Endothelial cell of hepatic sinusoid (primary cell): ENCODE data around the gene CTDSP1.

Source experiments
- in situ Hi-C: cut with HindIII; loops from 2 replicates; pipeline ENCODE4 v1.10.0; 2017; ENCODE audit warnings: low sequenced_read_pairs

The CTDSP1 gene

DNA sequence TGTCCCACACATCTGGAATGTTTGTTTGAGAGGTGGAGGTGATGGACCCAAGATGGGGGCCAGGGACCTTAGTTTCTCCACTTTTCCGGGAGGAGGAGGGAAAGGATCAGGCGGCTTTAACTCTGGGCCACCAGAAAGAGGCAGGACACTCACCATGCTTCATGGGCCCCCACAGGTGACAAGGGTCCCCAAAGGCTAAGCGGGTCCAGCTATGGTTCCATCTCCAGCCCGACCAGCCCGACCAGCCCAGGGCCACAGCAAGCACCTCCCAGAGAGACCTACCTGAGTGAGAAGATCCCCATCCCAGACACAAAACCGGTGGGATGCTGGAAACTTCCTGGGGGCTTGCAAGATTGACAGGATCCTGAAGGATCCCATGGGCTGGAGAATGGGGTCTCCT lies 16.9 kb upstream of the CTDSP1 start:
- in situ Hi-C loops, result no loop called here

DNA sequence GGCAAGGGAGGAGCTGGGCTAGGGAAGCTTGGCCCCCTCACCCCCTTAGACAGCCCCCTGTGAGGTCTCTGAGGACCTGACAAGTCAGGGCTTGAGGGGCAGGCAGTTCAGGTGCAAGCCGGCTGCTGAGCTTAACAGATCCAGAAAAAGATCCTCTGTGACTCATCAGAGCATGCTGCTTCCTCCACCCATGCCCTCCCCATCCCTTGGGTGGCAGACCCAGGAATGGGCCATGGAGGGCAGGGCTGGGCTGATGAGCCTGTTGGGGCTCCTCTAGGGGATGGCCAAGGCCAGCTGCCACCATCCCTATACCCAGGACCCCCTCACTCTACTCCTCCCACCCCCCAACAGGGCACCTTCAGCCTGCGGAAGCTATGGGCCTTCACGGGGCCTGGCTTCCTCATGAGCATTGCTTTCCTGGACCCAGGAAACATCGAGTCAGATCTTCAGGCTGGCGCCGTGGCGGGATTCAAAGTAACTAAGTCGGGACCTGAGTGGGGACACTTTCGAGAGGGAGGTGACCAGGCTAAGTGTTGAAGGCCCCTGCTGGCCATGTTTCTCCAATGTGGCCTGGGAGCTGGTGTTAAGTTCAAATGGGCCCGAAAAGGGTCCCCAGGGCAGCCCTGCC lies 15.7 kb upstream of the CTDSP1 start:
- in situ Hi-C loops, result no loop called here

DNA sequence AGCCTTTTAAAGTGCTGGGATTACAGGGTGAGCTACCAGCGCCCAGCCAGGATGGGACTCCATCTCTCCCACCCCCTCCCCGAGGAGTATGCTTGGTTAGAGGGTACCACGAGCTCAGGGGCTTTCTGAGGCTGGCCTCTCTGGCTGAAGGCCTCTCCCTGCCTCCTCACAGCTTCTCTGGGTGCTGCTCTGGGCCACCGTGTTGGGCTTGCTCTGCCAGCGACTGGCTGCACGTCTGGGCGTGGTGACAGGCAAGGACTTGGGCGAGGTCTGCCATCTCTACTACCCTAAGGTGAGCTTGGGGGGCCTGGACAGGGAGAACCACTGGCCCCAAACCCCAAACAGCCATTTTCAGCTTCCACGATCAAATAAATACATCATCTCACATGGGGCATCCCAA lies 14.7 kb upstream of the CTDSP1 start:
- in situ Hi-C loops, result no loop called here

DNA sequence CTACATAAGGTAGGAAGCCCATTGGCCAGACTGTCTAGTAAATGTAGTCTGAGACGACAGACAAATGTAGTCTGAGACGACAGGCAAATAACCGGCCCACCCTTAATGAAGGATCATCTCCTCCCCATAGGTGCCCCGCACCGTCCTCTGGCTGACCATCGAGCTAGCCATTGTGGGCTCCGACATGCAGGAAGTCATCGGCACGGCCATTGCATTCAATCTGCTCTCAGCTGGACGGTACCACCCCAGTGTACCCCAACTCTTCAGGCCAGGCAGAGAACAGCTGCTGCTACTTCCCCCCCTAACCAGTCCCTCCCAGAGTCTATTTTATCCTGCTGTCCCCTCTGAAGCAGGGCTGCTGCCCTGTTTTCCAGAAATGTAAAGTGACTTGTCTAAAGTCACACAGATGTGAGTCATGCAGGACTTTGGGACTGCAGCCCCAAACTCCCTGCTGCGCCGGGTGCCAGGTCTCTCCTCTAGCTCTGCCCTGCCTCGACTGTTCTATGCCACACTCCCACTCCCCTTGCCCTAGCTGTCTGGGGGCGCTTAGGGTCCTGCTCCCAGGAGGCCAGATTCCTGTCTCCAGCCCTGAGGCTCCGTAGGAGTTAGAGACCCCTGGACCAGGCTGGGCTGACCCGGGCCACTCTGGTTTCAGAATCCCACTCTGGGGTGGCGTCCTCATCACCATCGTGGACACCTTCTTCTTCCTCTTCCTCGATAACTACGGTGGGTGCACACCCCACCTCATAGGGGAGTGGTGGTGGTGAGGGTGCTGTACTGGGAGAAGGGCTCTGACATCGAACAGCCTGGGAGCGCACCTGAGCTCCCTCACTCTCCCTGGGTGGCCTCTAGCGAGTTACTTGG lies 12.9 kb upstream of the CTDSP1 start:
- in situ Hi-C loops, result no loop called here

DNA sequence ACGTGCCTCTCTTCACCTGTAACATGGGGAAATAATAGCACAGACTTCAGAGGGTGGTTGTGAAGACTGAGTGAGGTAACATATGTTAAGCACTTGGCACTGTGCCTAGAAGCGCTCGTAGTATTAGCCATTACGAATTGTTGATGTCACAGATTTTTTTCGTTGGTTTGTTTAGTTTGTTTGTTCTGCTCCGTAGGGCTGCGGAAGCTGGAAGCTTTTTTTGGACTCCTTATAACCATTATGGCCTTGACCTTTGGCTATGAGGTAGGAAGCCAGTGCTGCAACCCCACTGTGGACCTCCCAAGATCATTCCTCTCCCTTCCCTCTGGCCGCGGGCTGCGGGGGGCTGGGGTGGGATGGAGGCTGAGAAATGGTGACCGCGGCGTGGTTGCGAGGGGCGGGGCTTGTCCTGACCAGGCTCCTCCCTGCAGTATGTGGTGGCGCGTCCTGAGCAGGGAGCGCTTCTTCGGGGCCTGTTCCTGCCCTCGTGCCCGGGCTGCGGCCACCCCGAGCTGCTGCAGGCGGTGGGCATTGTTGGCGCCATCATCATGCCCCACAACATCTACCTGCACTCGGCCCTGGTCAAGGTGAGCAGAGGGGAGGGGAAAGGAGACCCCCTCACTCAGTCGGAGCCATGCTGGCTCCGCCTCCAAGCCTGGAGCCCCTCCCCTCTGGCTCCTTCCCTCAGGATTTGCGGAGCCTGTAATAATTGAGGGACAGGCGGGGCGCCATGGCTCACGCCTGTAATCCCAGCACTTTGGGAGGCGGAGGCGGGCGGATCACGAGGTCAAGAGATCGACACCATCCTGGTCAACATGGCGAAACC lies 12.1 kb upstream of the CTDSP1 start:
- in situ Hi-C loops, result no loop called here

DNA sequence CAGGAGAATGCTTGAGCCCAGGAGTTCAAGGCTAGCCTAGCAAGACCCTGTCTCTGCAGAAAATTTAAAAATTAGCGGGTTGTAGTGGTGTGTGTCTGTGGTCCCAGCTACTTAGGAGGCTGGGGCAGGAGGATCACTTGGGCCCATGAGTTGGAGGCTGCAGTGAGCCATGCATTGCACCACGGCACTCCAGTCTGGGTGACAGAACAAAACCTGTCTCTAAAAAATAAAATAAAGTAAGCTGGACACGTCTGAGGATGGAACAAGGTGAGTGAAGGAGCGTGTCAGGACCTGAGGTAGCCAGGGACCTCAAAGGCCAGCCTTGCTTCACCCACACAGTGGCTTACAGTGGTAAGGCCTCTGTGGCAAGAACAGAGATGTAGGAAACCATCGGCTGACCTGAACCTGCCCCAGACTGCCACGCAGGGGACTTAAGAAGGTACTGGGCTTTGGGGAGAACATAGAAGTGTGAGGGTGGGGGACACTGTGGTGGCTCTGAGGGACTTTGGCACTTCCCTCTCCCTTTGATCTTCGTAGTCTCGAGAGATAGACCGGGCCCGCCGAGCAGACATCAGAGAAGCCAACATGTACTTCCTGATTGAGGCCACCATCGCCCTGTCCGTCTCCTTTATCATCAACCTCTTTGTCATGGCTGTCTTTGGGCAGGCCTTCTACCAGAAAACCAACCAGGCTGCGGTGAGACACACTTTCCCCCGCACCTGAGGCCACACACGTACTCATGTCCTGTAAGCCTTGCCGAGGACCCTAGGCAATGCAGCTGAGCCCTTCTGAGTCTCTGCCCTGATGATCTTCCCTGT lies 10.1 kb upstream of the CTDSP1 start:
- in situ Hi-C loops, result no loop called here

DNA sequence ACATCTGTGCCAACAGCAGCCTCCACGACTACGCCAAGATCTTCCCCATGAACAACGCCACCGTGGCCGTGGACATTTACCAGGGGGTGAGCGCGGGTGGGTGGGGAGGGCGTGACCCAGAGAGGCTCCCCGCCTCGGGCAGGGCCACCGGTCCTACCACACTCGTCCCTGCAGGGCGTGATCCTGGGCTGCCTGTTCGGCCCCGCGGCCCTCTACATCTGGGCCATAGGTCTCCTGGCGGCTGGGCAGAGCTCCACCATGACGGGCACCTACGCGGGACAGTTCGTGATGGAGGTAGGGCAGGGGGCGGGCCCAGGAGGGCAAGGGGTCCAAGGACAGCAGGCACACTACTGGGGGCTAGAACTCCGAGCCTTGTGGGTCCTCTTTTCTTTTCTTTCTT lies 8.5 kb upstream of the CTDSP1 start:
- in situ Hi-C loops, result no loop called here

DNA sequence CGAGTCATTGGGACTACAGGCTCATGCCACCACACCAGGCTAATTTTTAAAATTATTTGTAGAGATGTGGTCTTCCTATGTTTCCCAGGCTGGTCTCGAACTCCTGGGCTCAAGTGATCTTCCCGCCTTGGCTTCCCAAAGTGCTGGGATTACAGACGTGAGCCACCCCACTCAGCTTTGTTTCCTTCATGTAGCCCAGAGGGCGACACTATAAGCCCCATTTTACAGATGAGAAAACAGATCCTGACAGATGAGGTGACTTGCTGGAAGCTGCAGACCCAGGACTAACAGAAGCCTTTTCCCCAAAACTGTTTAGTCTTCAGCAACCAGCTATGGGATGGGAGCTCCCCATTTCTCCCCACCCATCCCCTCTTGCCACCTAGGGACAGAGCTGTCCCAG lies 7.2 kb upstream of the CTDSP1 start:
- in situ Hi-C loops, result no loop called here

DNA sequence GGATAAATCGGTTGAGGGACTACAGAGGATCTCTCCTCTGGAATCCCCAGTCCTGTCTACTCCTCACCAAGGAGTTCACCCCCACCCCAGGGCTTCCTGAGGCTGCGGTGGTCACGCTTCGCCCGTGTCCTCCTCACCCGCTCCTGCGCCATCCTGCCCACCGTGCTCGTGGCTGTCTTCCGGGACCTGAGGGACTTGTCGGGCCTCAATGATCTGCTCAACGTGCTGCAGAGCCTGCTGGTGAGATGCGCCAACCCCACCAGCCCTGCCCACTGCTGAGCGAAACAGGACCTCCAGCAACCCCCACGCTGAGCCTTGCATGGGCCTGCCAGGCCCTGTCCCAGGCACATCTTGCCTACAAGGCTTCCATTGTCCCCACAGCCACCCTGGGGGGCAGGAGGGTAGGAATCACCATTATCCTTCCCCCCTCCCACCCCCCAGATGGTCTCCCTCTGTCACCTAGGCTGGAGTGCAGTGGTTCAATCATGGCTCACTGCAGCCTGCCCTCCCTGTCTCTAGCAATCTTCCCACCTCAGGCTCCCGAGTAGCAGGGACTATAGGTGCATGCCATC lies 6.7 kb upstream of the CTDSP1 start:
- in situ Hi-C loops, result no loop called here

DNA sequence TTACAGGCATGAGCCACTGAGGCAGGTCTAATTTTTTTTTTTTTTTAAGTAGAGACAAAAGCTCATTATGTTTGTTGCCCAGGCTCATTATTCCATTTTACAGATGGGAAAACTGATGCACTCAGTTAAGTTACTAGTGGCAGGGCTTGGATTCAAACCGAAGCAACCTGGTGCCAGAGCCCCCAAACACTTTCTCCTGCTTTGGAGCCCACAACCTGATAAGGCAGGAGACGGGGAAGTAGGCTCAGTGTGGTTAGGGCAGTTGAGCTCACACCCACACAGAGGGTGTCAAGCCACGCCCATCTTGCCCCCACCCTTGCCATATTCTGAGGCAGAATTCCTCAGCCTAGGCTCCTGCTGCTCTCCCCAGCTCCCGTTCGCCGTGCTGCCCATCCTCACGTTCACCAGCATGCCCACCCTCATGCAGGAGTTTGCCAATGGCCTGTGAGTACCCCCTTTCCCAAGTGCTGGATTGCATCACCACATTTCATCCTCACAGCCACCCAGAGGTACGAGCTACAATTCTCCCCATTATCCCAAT lies 5.8 kb upstream of the CTDSP1 start:
- in situ Hi-C loops, result no loop called here

DNA sequence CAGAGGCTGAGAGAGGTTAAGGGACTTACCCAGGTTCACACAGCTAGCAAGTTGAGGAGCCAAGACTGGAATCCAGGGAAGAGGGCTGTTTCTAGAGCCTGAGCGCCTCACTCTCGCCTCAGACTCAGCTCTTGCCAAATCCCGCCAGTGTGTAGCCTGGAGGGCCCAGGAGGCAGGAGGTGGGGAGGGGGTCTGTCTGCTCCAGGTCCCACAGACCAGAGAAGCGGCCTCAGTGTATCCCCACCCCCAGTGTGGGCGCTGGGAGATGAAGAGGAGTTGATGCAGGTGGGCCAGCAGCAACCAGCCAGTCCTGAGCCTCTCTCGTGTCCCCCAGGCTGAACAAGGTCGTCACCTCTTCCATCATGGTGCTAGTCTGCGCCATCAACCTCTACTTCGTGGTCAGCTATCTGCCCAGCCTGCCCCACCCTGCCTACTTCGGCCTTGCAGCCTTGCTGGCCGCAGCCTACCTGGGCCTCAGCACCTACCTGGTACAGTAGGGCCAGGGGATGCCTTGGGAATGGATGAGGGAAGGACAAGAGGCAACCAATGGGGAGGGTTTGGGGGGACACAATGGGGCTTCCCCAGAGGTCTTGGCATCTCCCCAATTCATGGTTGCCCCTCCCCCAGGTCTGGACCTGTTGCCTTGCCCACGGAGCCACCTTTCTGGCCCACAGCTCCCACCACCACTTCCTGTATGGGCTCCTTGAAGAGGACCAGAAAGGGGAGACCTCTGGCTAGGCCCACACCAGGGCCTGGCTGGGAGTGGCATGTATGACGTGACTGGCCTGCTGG lies 5.2 kb upstream of the CTDSP1 start:
- in situ Hi-C loops, result no loop called here

DNA sequence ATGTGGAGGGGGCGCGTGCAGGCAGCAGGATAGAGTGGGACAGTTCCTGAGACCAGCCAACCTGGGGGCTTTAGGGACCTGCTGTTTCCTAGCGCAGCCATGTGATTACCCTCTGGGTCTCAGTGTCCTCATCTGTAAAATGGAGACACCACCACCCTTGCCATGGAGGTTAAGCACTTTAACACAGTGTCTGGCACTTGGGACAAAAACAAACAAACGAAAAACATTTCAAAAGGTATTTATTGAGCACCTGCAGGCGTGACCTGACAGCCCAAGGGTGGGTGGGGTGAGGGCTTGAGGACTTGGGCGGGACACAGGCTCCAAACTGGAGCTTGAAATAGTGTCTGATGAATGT lies 4.6 kb upstream of the CTDSP1 start:
- in situ Hi-C loops, result no loop called here

DNA sequence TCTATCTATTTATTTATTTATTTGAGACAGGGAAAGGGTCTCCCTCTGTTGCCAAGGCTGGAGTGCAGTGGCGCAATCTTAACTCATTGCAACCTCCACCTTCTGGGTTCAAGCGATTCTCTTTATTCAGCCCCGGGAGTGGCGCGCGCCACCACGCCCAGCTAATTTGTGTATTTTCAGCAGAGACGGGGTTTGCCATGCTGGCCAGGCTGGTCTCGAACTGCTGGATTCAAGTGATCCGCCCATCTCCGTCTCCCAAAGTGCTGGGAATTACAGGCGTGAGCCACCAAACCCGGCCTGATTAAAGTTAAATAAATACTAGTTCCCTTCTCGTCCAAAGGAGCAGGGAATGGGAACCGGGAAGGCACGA lies 4.2 kb upstream of the CTDSP1 start:
- in situ Hi-C loops, result no loop called here

DNA sequence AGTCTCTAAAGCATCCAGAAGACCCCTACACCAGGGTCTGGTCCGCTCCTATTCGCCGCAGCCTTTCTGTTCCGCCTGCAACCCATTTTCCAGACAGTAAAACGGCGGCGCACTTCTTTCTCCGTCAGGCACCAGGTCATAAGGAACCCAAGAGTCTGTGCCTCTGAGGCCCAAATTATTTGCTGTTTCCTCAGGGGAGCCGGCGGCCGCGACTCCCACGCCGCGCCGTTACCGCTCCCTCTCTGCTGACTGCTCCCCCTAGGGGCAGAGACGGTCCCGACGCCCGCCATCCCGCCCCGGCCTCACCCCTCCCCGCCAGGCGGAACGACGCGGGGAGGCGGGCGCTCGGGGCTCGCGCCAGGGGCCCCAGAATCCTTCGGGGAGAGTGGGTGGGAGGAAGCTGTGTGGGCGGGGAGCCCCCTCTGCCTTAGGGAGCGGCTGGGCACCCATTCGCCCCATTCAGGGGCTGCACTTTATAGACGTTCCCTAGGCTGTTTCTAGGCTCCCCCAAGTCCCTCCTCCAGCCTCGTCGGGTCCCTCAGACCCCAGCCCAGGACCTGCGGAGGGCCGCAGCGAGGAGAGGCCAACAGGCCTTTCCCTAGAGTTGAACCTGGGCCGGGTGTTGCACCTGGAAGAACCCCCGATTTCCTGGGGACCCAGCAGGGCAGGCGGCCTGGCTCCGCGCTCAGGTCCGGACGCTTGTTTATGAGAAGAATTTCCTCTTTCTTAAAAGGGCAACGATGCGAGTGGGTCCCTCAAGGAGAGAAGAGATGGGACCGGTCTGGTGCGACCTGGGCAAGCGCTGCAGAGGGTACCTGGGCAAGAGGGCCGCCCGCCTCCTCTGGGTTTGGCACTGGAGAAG lies 3.6 kb upstream of the CTDSP1 start:
- in situ Hi-C loops, result no loop called here

DNA sequence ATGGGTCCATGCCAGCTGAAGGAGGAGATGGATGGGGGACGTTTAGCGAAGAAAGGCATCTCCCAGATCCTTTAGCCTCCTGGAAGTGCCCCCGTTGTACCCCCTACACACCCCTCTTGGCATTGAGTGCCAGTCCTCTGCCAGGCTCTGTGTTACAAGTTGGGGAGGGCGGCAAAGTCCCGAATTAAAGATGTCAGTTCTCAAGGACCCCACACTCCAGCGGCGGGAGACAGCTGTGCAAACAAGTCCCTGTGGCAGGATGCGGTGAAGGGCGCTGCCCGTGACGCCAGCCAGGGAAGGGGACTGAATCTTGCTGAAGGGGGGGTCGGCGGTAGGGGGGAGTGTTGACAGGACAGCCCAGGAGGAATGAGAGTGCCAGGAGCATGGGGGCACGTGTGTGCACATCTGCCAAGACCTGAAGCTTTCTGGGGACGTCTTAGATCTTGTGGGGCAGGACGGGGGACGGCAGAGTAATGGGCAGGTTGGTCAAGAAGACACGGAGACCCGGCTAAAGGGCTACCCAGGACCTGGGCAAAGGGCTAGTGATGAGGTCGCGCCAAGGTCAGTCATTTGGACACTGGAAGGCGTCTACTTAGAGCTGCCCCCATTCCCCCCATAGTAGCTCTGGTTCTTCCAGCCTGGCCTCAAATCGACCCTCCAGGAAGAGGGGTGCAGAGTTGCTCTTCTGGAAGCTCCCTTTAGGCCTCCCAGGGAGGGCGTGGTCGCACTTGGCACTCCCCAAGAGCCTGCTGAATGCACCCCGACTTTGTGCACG lies 2.8 kb upstream of the CTDSP1 start:
- in situ Hi-C loops, result no loop called here

DNA sequence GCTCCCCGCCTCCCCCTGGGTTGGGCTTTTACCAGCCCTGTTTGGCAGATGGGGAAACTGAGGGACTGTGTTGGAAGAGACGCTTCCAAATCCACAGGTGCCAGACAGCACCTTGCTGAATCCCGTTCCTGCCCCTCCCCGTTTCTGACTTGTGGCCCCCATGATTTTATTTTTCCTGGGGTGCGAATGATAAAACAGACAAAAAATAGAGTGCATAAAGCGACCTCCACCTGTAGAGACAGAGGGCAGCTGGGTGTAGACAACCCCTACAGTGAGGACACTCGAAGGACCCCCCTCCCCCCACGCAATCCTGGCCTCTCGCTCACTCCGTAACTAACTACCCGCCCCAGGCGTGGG lies 2.2 kb upstream of the CTDSP1 start:
- in situ Hi-C loops, result no loop called here

DNA sequence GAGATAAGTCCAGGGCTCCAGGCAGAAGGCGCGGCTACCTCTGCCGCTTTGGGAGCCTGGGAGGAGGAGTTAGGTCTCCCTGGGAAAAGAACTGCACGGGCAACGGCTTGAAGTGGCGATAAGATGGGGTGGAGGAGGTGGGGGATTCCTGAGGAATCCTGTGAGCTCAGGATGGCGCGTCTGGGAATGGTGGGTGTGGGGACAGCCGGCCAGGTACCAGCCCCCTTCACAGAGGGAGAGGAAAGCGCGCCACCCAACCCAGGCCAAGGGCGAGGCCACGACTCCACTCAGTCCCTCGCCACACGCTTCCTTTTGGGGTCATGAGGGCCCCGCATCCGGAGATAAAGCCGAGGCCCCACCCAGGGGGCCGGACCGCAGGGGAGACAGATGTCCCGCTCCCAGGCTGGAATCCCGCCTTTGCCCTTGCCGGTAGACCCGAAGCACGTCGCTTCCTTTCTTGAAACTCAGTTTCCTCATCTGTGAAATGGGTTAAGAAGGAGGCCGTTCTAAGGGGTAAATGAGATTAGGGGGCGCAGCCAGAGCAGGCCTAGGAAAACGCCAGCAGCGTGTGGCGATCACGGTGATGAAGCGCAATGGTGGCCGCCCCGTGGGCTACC lies 1.7 kb upstream of the CTDSP1 start:
- in situ Hi-C loops, result no loop called here
